Keratinocyte (primary cell): ENCODE measurements around the gene NEAT1.

ENCODE experiments used
- CTCF ChIP-seq, 3 experiments: IDR thresholded peaks in 1 of 3; conservative IDR thresholded peaks in 1 of 3; optimal IDR thresholded peaks in 1 of 3; 2 replicates in 2 of 3; 3 replicates in 1 of 3; pipeline versions ENCODE3 to v1.5.1; 2011; ENCODE audit warnings: low read length in 3 of 3, mild to moderate bottlenecking in 3 of 3, moderate library complexity in 2 of 3, control low read depth in 1 of 3, inconsistent platforms in 1 of 3; ENCODE audit not compliant: insufficient read depth in 2 of 3; ENCODE audit errors: extremely low read depth in 1 of 3
- EZH2 ChIP-seq: IDR thresholded peaks from one replicate; pipeline ENCODE4 v1.6.1; 2012; ENCODE audit warnings: inconsistent platforms, mild to moderate bottlenecking, low read length, moderate library complexity

- no peak for TF ChIP-seq CTCF (optimal IDR thresholded peaks at IDR 0.05 in 1 of 3, IDR thresholded peaks at IDR 0.05 in 1 of 3, conservative IDR thresholded peaks at IDR 0.05 in 1 of 3; ENCODE audit: extremely low read depth in 1 of 3, insufficient read depth in 2 of 3, low read length in 3 of 3)
- no peak for TF ChIP-seq EZH2
Measured at GRCh38 chr11:65376138-65376713, 46.4 kb upstream of the NEAT1 start.
